ENCODE measurements around the gene CRYBA2. TPM values are rescaled to one million over a fixed set of nuclear protein-coding genes. Genes with fewer than 3 reads are reported as not detected.

Gene CRYBA2
- total and polyA plus RNA-seq, 2 of the 8 experiments (the other 6 are each of a cell fraction or from before 2014, with no cell fraction given), result not detected

DNA sequence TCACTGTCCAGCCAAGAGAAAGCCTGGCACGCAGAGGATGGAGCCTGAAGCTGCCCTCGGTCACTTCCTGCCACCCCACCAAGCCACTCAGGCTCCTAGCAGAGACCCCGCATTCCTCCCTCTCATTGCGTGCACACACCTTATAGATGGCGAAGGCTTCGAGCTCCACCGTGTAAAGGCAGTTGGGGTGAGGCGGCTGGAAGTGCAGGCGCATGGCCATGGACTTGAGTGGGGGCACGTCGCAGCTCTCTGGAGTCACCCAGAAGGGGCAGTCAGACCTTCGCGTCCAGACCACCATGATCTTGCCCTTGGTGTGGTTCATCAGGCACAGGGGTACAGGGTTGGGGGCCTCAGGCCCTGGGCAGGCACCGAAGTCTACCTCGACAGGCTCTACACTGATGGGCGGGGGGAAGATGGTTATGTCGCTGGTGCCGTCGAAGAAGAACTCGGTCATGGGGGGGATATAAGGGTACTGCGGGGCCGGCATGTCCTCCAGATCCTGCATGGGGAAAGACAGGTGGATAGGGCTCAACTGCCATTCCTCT is 34.4 kb upstream of the CRYBA2 start:
- H3K4me3 ChIP-seq (ENCODE audit: extremely low read depth in 1 of 4, insufficient read depth in 2 of 4, low read depth in 3 of 4, low read length in 4 of 4), result no peak overlapping the region
- H3K23ac ChIP-seq (ENCODE audit: insufficient read length), result no peak overlapping the region
- no peak overlapping the region for H4K91ac ChIP-seq (replicated peaks; ENCODE audit: insufficient read length, low read length)
- H3K36me3 ChIP-seq (ENCODE audit: control insufficient read depth in 2 of 4, insufficient read depth in 4 of 4, low read length in 3 of 4), result no peaks in the 10 kb centered on the region
- no peaks in the 10 kb centered on the region for H3K23me2 ChIP-seq (ENCODE audit: low read depth, low read length)
- no peak overlapping the region for H3K4ac ChIP-seq (replicated peaks; ENCODE audit: insufficient read length, low read depth, low read length)
- DNase-seq (ENCODE audit: low read depth in 1 of 2, low spot score in 2 of 2) (no peak), FAIRE-seq (no peak)
- H3K27ac ChIP-seq (ENCODE audit: low read depth, low read length), result no peak overlapping the region
- H3K9me3 ChIP-seq (ENCODE audit: insufficient read depth in 2 of 2, low read depth in 1 of 2, low read length in 1 of 2), result no peaks in the 10 kb centered on the region
- H2BK20ac ChIP-seq (ENCODE audit: low read length), result no peak overlapping the region
- H4K5ac ChIP-seq (ENCODE audit: insufficient read length, low read depth, low read length), result no peak overlapping the region
- no peak overlapping the region for H3K56ac ChIP-seq (replicated peaks; ENCODE audit: insufficient read length, low read depth, low read length)
- H2BK5ac ChIP-seq (ENCODE audit: low read depth, low read length), result no peak overlapping the region
- H2BK12ac ChIP-seq (ENCODE audit: low read depth, low read length), result no peak overlapping the region
- H3K27me3 ChIP-seq (replicated peaks in 1 of 4; ENCODE audit: control insufficient read depth in 3 of 4, extremely low read depth in 1 of 4, insufficient read depth in 3 of 4, low read length in 3 of 4), result no peaks in the 10 kb centered on the region; a peak in 1 of 7 replicates
- peaks cover 0 to 2% of the 10 kb centered on the region in 2 experiments for H4K20me1 ChIP-seq (replicated peaks in 1 of 2; ENCODE audit: control insufficient read depth in 1 of 2, insufficient read depth in 2 of 2, low read length in 2 of 2)
- 95% methylated on average over 22 of the region's 22 CpGs; no CpG with 5 or more reads in 1 of the 2 experiments for WGBS, 2 experiments (ENCODE audit: extremely low coverage in 1 of 2, insufficient coverage in 1 of 2, insufficient read length in 1 of 2, insufficient replicate concordance in 2 of 2, low coverage in 1 of 2, low lambda C conversion rate in 2 of 2, missing lambda C conversion rate in 1 of 2)
- no peak overlapping the region for H2BK120ac ChIP-seq (replicated peaks; ENCODE audit: low read depth, low read length)
- CTCF ChIA-PET (ENCODE audit: partially characterized antibody), result interaction anchor here (0.6 to 45.5 kb wide), 13 partner anchors 9 to 268 kb away, joined by 3 to 1006 read pairs (median 7); partner anchors contain the start of genes CFAP65, CRYBA2, IHH and NHEJ1
- no peak overlapping the region for H3K18ac ChIP-seq (ENCODE audit: extremely low read depth, low read length)
- POLR2A ChIA-PET (ENCODE audit: partially characterized antibody), result no interaction called here
- H3K79me1 ChIP-seq (ENCODE audit: low read depth, low read length), result no peaks in the 10 kb centered on the region
- H3K79me2 ChIP-seq (ENCODE audit: control insufficient read depth in 1 of 2, insufficient read depth in 2 of 2, low read length in 2 of 2), result no peaks in the 10 kb centered on the region
- no peak overlapping the region for H2BK15ac ChIP-seq (ENCODE audit: low read length)
- no peak overlapping the region for H3K9ac ChIP-seq (replicated peaks in 1 of 4; ENCODE audit: extremely low read depth in 1 of 4, low read depth in 3 of 4, low read length in 3 of 4)
- H3K4me1 ChIP-seq (replicated peaks in 1 of 4; ENCODE audit: control insufficient read depth in 3 of 4, insufficient read depth in 4 of 4, low read length in 3 of 4), result peaks cover 0 to 3% (median under 1%) of the 10 kb centered on the region in 4 experiments; a peak in 2 of 7 replicates
- no peak for TF ChIP-seq MAFK (IDR thresholded peaks at IDR 0.05; ENCODE audit: low read depth, low read length)
- TF ChIP-seq TEAD4 (IDR thresholded peaks at IDR 0.05; ENCODE audit: low read depth, low read length), result no peak
- TF ChIP-seq RXRA (IDR thresholded peaks at IDR 0.05; ENCODE audit: insufficient read depth, low read depth, low read length), result no peak
- no peak for TF ChIP-seq BRCA1 (IDR thresholded peaks at IDR 0.05; ENCODE audit: low read depth, low read length)
- TF ChIP-seq, protein P1, sequence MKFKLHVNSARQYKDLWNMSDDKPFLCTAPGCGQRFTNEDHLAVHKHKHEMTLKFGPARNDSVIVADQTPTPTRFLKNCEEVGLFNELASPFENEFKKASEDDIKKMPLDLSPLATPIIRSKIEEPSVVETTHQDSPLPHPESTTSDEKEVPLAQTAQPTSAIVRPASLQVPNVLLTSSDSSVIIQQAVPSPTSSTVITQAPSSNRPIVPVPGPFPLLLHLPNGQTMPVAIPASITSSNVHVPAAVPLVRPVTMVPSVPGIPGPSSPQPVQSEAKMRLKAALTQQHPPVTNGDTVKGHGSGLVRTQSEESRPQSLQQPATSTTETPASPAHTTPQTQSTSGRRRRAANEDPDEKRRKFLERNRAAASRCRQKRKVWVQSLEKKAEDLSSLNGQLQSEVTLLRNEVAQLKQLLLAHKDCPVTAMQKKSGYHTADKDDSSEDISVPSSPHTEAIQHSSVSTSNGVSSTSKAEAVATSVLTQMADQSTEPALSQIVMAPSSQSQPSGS (IDR thresholded peaks at IDR 0.05; ENCODE audit: low read length), result no peak
- no peak for TF ChIP-seq FOSL1 (IDR thresholded peaks at IDR 0.05; ENCODE audit: insufficient read depth, low read depth, low read length)
- TF ChIP-seq CEBPB (IDR thresholded peaks at IDR 0.05; ENCODE audit: low read depth, low read length), result no peak
- no peak for TF ChIP-seq HDAC6 (IDR thresholded peaks at IDR 0.05; ENCODE audit: low read depth, low read length)
- no peak overlapping the region for H2AFZ ChIP-seq (ENCODE audit: low read length)
- H4K8ac ChIP-seq (ENCODE audit: extremely low read depth, insufficient read depth, low read length), result no peak overlapping the region
- H2AK5ac ChIP-seq (ENCODE audit: low read depth, low read length), result no peak overlapping the region
- no peak overlapping the region for H3K4me2 ChIP-seq (ENCODE audit: insufficient read depth in 1 of 2, low read depth in 2 of 2, low read length in 2 of 2)
- H3K14ac ChIP-seq (ENCODE audit: insufficient read length), result no peak overlapping the region
